ENCODE results near the gene SND1.

SND1 gene

GRCh38 chr7:127892488-127893314 lies 240.7 kb downstream of the SND1 start:
- peaks cover 17% of the 10 kb centered on the region; the same call in 1 of the 2 replicates for H3K36me3 ChIP-seq (ENCODE audit: low read length)
- 0 out of 2 replicates have a peak, but pooled peaks cover 5% of the 10 kb centered on the region for H3K79me2 ChIP-seq (ENCODE audit: insufficient read depth, low read length)

GRCh38 chr7:127893547-127893946 lies 241.6 kb downstream of the SND1 start:
- no peak overlapping the region for H2AFZ ChIP-seq (ENCODE audit: low read depth, low read length, severe bottlenecking)
- H3K79me2 ChIP-seq (ENCODE audit: insufficient read depth, low read length), result 0 out of 2 replicates have a peak, but pooled peaks cover 5% of the 10 kb centered on the region
- H3K27ac ChIP-seq (ENCODE audit: low read depth, low read length), result no peak overlapping the region
- no peak overlapping the region for H3K4me3 ChIP-seq (ENCODE audit: insufficient read depth, low read length, poor library complexity, severe bottlenecking)
- no peaks in the 10 kb centered on the region for H4K20me1 ChIP-seq (ENCODE audit: low read depth, low read length)
- no peaks in the 10 kb centered on the region for H3K27me3 ChIP-seq (ENCODE audit: low read length)
- no peaks in the 10 kb centered on the region for H3K9me2 ChIP-seq (replicated peaks; ENCODE audit: insufficient read depth, low read length)
- no peaks in the 10 kb centered on the region for H3K9me3 ChIP-seq (ENCODE audit: insufficient read depth, low read length)
- H3K4me2 ChIP-seq (ENCODE audit: low read depth, low read length, poor library complexity, severe bottlenecking), result no peak overlapping the region
- no peaks in the 10 kb centered on the region for H3F3A ChIP-seq (ENCODE audit: insufficient read depth)
- no peak for TF ChIP-seq EZH2phosphoT487 (conservative IDR thresholded peaks at IDR 0.05; ENCODE audit: low read length)
- TF ChIP-seq CTCF (IDR thresholded peaks at IDR 0.05; ENCODE audit: insufficient read depth, low read length, poor library complexity, severe bottlenecking), result no peak
- H3K9ac ChIP-seq (ENCODE audit: low read length), result no peak overlapping the region
- H3K36me3 ChIP-seq (ENCODE audit: low read length), result peaks cover 13% of the 10 kb centered on the region; the same call in 1 of the 2 replicates

More at GRCh38 chr7:127892488-127893314, 240.7 kb downstream of the SND1 start:
- Histone ChIP-seq H3F3A (ENCODE audit: insufficient read depth) (no peaks in the 10 kb centered on the region), H3K27ac (ENCODE audit: low read depth, low read length) (no peak overlapping the region), H3K4me3 (ENCODE audit: insufficient read depth, low read length, poor library complexity, severe bottlenecking) (no peak overlapping the region), H3K4me2 (ENCODE audit: low read depth, low read length, poor library complexity, severe bottlenecking) (no peak overlapping the region), H3K27me3 (ENCODE audit: low read length) (no peaks in the 10 kb centered on the region), H3K9me2 (replicated peaks; ENCODE audit: insufficient read depth, low read length) (no peaks in the 10 kb centered on the region), H4K20me1 (ENCODE audit: low read depth, low read length) (no peaks in the 10 kb centered on the region), H3K9ac (ENCODE audit: low read length) (no peak overlapping the region), H2AFZ (ENCODE audit: low read depth, low read length, severe bottlenecking) (no peak overlapping the region), H3K9me3 (ENCODE audit: insufficient read depth, low read length) (no peaks in the 10 kb centered on the region)
- TF ChIP-seq CTCF (IDR thresholded peaks at IDR 0.05; ENCODE audit: insufficient read depth, low read length, poor library complexity, severe bottlenecking), result no peak
- TF ChIP-seq EZH2phosphoT487 (conservative IDR thresholded peaks at IDR 0.05; ENCODE audit: low read length), result no peak

- Histone ChIP-seq H3K79me2 (ENCODE audit: insufficient read depth, low read length) (0 out of 2 replicates have a peak, but pooled peaks cover 5% of the 10 kb centered on the region), H2AFZ (ENCODE audit: low read depth, low read length, severe bottlenecking) (no peak overlapping the region), H3K36me3 (ENCODE audit: low read length) (peaks cover 3% of the 10 kb centered on the region; the same call in 1 of the 2 replicates), H3K27me3 (ENCODE audit: low read length) (no peaks in the 10 kb centered on the region), H3K4me2 (ENCODE audit: low read depth, low read length, poor library complexity, severe bottlenecking) (no peak overlapping the region), H3K27ac (ENCODE audit: low read depth, low read length) (no peak overlapping the region), H3F3A (ENCODE audit: insufficient read depth) (no peaks in the 10 kb centered on the region), H3K4me3 (ENCODE audit: insufficient read depth, low read length, poor library complexity, severe bottlenecking) (no peak overlapping the region), H3K9ac (ENCODE audit: low read length) (no peak overlapping the region), H3K9me3 (ENCODE audit: insufficient read depth, low read length) (no peaks in the 10 kb centered on the region), H4K20me1 (ENCODE audit: low read depth, low read length) (no peaks in the 10 kb centered on the region), H3K9me2 (replicated peaks; ENCODE audit: insufficient read depth, low read length) (no peaks in the 10 kb centered on the region)
- TF ChIP-seq CTCF (IDR thresholded peaks at IDR 0.05; ENCODE audit: insufficient read depth, low read length, poor library complexity, severe bottlenecking) (no peak), EZH2phosphoT487 (conservative IDR thresholded peaks at IDR 0.05; ENCODE audit: low read length) (no peak)
These were observed 242.6 kb downstream of the SND1 start for GRCh38 chr7:127894588-127894987.

Measured in SU-DHL-6 (cell line).